DND-41 (cell line): ENCODE results near the gene GTPBP1.

ENCODE experiments used
- ATAC-seq: fragments of 200-7000 bp; cut with Tn5 transposase; 3 replicates; pipeline ENCODE4 v1.9.1; 2021; ENCODE audit warnings: low read depth; ENCODE audit not compliant: insufficient read depth
- DNase-seq: peaks from one replicate; pipeline ENCODE4 v3.0.0-alpha.2; 2020
- H2AFZ ChIP-seq: 2 replicates; pipeline ENCODE4 v1.6.0; 2012; ENCODE audit warnings: low read depth, low read length
- H3K27ac ChIP-seq: 2 replicates; pipeline ENCODE4 v1.5.1; 2012; ENCODE audit warnings: low read length, inconsistent platforms
- H3K27me3 ChIP-seq: fragments of 200-600 bp; sonication (generic); 2 replicates; pipeline ENCODE4 v1.6.0; 2012; ENCODE audit warnings: low read length, mild to moderate bottlenecking, inconsistent platforms; ENCODE audit not compliant: insufficient read depth, poor library complexity
- H3K36me3 ChIP-seq: 2 replicates; pipeline ENCODE4 v1.5.1; 2012; ENCODE audit warnings: low read length, inconsistent platforms; ENCODE audit not compliant: insufficient read depth
- H3K4me1 ChIP-seq: 2 replicates; pipeline ENCODE4 v1.5.1; 2012; ENCODE audit warnings: mild to moderate bottlenecking, low read length; ENCODE audit not compliant: insufficient read depth
- H3K4me2 ChIP-seq: 2 replicates; pipeline ENCODE4 v1.6.0; 2012; ENCODE audit warnings: mild to moderate bottlenecking, moderate library complexity, low read length, inconsistent platforms; ENCODE audit not compliant: insufficient read depth
- H3K4me3 ChIP-seq, 2 experiments: fragments of 200-600 bp in 1 of 2; shearing (Covaris generic) in 1 of 2; 2 replicates each; pipeline ENCODE4 v1.5.1; 2012 to 2016; ENCODE audit warnings: inconsistent platforms in 2 of 2, low read length in 2 of 2, mild to moderate bottlenecking in 2 of 2, low read depth in 1 of 2, moderate library complexity in 1 of 2
- H3K79me2 ChIP-seq: 2 replicates; pipeline ENCODE4 v1.6.0; 2012; ENCODE audit warnings: low read length, inconsistent platforms; ENCODE audit not compliant: insufficient read depth
- H3K9ac ChIP-seq: 2 replicates; pipeline ENCODE4 v1.6.0; 2012; ENCODE audit warnings: low read depth, mild to moderate bottlenecking, inconsistent platforms, low read length, moderate library complexity
- H3K9me3 ChIP-seq: 2 replicates; pipeline ENCODE4 v1.5.1; 2012; ENCODE audit warnings: low read length, moderate library complexity, mild to moderate bottlenecking, inconsistent platforms; ENCODE audit not compliant: insufficient read depth, severe bottlenecking
- H4K20me1 ChIP-seq: 2 replicates; pipeline ENCODE4 v1.6.0; 2012; ENCODE audit warnings: low read length; ENCODE audit not compliant: insufficient read depth
- CTCF ChIP-seq: IDR thresholded peaks from 2 replicates; pipeline ENCODE4 v1.5.1; 2012; ENCODE audit warnings: borderline replicate concordance, low read length, moderate library complexity, mild to moderate bottlenecking; ENCODE audit not compliant: poor library complexity, severe bottlenecking; ENCODE audit errors: extremely low read depth
- EZH2 ChIP-seq: IDR thresholded peaks from 3 replicates; pipeline ENCODE4 v1.6.1; 2012; ENCODE audit warnings: borderline replicate concordance, low read depth, mild to moderate bottlenecking, moderate library complexity, low read length, inconsistent platforms; ENCODE audit not compliant: severe bottlenecking

GTPBP1 gene

GRCh38 chr22:38684895-38685294, 20.8 kb upstream of the GTPBP1 start:
- H3K27me3 ChIP-seq, result no peaks in the 10 kb centered on the region
- ATAC-seq, result no peak

GRCh38 chr22:38685761-38686160, 20.0 kb upstream of the GTPBP1 start:
- peaks cover 34% of the 10 kb centered on the region for H3K79me2 ChIP-seq
- ATAC-seq, result no peak
- H3K4me1 ChIP-seq, result peaks cover 22% of the 10 kb centered on the region
- peaks cover 77% of the 10 kb centered on the region for H3K36me3 ChIP-seq
- H3K27ac ChIP-seq, result no peak overlapping the region
- H4K20me1 ChIP-seq, result peaks cover 11% of the 10 kb centered on the region
- no peak overlapping the region for H2AFZ ChIP-seq
- no peaks in the 10 kb centered on the region for H3K27me3 ChIP-seq
- H3K9me3 ChIP-seq, result no peaks in the 10 kb centered on the region
- H3K4me3 ChIP-seq, result no peak overlapping the region
- TF ChIP-seq CTCF, result no peak
- TF ChIP-seq EZH2, result no peak
- no peak for DNase-seq
- no peak overlapping the region for H3K9ac ChIP-seq
- H3K4me2 ChIP-seq, result no peak overlapping the region

More at GRCh38 chr22:38684895-38685294, 20.8 kb upstream of the GTPBP1 start:
- Histone ChIP-seq H3K4me1 (peaks cover 29% of the 10 kb centered on the region), H3K27ac (no peak overlapping the region), H3K9me3 (no peaks in the 10 kb centered on the region), H4K20me1 (peaks cover 11% of the 10 kb centered on the region), H3K36me3 (peaks cover 71% of the 10 kb centered on the region), H3K4me2 (no peak overlapping the region), H2AFZ (no peak overlapping the region), H3K9ac (no peak overlapping the region), H3K79me2 (peaks cover 39% of the 10 kb centered on the region), H3K4me3 (no peak overlapping the region)
- DNase-seq, result no peak
- TF ChIP-seq EZH2, result no peak
- no peak for TF ChIP-seq CTCF

GRCh38 chr22:38689651-38690050, 16.1 kb upstream of the GTPBP1 start:
- TF ChIP-seq EZH2 (no peak), CTCF (no peak)
- DNase-seq (no peak), ATAC-seq (no peak)
- Histone ChIP-seq H4K20me1 (peaks cover 11% of the 10 kb centered on the region; the same call in 1 of the 2 replicates), H3K4me3 (no peak overlapping the region), H3K27me3 (no peaks in the 10 kb centered on the region), H3K36me3 (peaks cover 79% of the 10 kb centered on the region), H2AFZ (no peak overlapping the region), H3K27ac (no peak overlapping the region), H3K4me1 (0 out of 2 replicates have a peak, but pooled peaks cover 4% of the 10 kb centered on the region), H3K9me3 (no peaks in the 10 kb centered on the region), H3K9ac (no peak overlapping the region), H3K4me2 (no peak overlapping the region), H3K79me2 (peaks cover 35% of the 10 kb centered on the region)

- DNase-seq (no peak), ATAC-seq (no peak)
- no peak overlapping the region; the same call in 1 of the 2 replicates for H3K4me2 ChIP-seq
- H3K9ac ChIP-seq, result no peak overlapping the region
- TF ChIP-seq CTCF (no peak), EZH2 (no peak)
- peaks cover 75% of the 10 kb centered on the region for H3K79me2 ChIP-seq
- no peaks in the 10 kb centered on the region for H3K9me3 ChIP-seq
- H3K4me1 ChIP-seq, result peaks cover 34% of the 10 kb centered on the region
- no peaks in the 10 kb centered on the region for H3K27me3 ChIP-seq
- no peak overlapping the region for H3K4me3 ChIP-seq
- peaks cover 9% of the 10 kb centered on the region; the same call in 1 of the 2 replicates for H4K20me1 ChIP-seq
- H3K36me3 ChIP-seq, result peaks cover 49% of the 10 kb centered on the region
- no peak overlapping the region for H2AFZ ChIP-seq
- no peak overlapping the region for H3K27ac ChIP-seq
Measured at GRCh38 chr22:38694049-38694448, 11.7 kb upstream of the GTPBP1 start.
